Smooth muscle cell (in vitro differentiated cells): Measurements from ENCODE around the gene CAMKK1. TPM values are rescaled to one million over a fixed set of nuclear protein-coding genes. Genes with fewer than 3 reads are reported as not detected.

Source experiments
- DNase-seq: peaks from one replicate; lab custom pipeline; 2025; ENCODE audit not compliant: unreplicated experiment; lab: John Stamatoyannopoulos, UW
- H2AFZ ChIP-seq: fragments of 200-600 bp; sonication (generic); 2 replicates; pipeline ENCODE4 v1.6.0; 2016; ENCODE audit warnings: antibody characterized with exemption, low read depth, mild to moderate bottlenecking
- H3F3A ChIP-seq: fragments of 200-600 bp; sonication (generic); 2 replicates; pipeline ENCODE4 v1.6.0; 2017; ENCODE audit warnings: antibody characterized with exemption, low read depth
- H3K27ac ChIP-seq: fragments of 200-600 bp; sonication (generic); 2 replicates; pipeline ENCODE4 v1.5.1; 2016; ENCODE audit warnings: low read depth, mild to moderate bottlenecking
- H3K27me3 ChIP-seq: fragments of 200-600 bp; sonication (generic); 2 replicates; pipeline ENCODE4 v1.6.1; 2016; ENCODE audit warnings: low read depth, mild to moderate bottlenecking
- H3K36me3 ChIP-seq: fragments of 200-600 bp; sonication (generic); 2 replicates; pipeline ENCODE4 v1.5.1; 2016; ENCODE audit warnings: low read depth
- H3K4me1 ChIP-seq: fragments of 200-600 bp; sonication (generic); 2 replicates; pipeline ENCODE4 v1.5.1; 2016; ENCODE audit warnings: low read depth
- H3K4me2 ChIP-seq: fragments of 200-600 bp; sonication (generic); 2 replicates; pipeline ENCODE4 v1.6.0; 2016; ENCODE audit warnings: mild to moderate bottlenecking
- H3K4me3 ChIP-seq: fragments of 200-600 bp; sonication (generic); 2 replicates; pipeline ENCODE4 v1.5.1; 2016; ENCODE audit warnings: mild to moderate bottlenecking
- H3K79me2 ChIP-seq: fragments of 200-600 bp; sonication (generic); 2 replicates; pipeline ENCODE4 v1.6.0; 2016; ENCODE audit warnings: low read depth, mild to moderate bottlenecking
- H3K9ac ChIP-seq: fragments of 200-600 bp; sonication (generic); 2 replicates; pipeline ENCODE4 v1.6.0; 2016; ENCODE audit warnings: low read depth
- H3K9me3 ChIP-seq: fragments of 200-600 bp; sonication (generic); replicated peaks from 2 replicates; pipeline ENCODE4 v1.5.1; 2016; ENCODE audit warnings: low read depth
- H4K20me1 ChIP-seq: fragments of 200-600 bp; sonication (generic); 2 replicates; pipeline ENCODE4 v1.6.0; 2016; ENCODE audit warnings: low read depth
- CTCF ChIP-seq: fragments of 200-600 bp; sonication (generic); IDR thresholded peaks from 2 replicates; pipeline ENCODE4 v1.5.1; 2017; ENCODE audit warnings: borderline replicate concordance, mild to moderate bottlenecking, antibody characterized with exemption; ENCODE audit not compliant: insufficient read depth, poor library complexity, severe bottlenecking
- WGBS: methylation state at CpG from one replicate; pipeline ENCODE4 v1.1.7; 2016; ENCODE audit warnings: low lambda C conversion rate; 5-methylcytosine and 5-hydroxymethylcytosine counted together
- polyA plus RNA-seq: library from polyadenylated mRNA; unstranded; fragments of >200 nt; fragmentation: Nextera tagmentation; extraction: Ambion mirVana; gene quantifications from 2 replicates; pipeline ENCODE4 v1.2.1, GENCODE V29; 2016
- total RNA-seq: library from RNA; depleted of rRNA; stranded (reverse); fragments of >200 nt; gene quantifications from 2 replicates; pipeline ENCODE4 v1.2.3, GENCODE V29; 2014

Gene CAMKK1
- total and polyA plus RNA-seq, 2 experiments from 2014 or later: 8.1 to 8.8 TPM

- H3K4me1 ChIP-seq: no peaks in the 10 kb centered on the region
- TF ChIP-seq CTCF: no peak
- no peak overlapping the region for H3K27ac ChIP-seq
- no peak for DNase-seq
- no peak overlapping the region for H3K4me2 ChIP-seq
- H3K9me3 ChIP-seq: no peaks in the 10 kb centered on the region
- no peaks in the 10 kb centered on the region for H3K79me2 ChIP-seq
- H3K36me3 ChIP-seq: no peaks in the 10 kb centered on the region
- H3K27me3 ChIP-seq: no peaks in the 10 kb centered on the region
- no peak overlapping the region for H2AFZ ChIP-seq
- no peaks in the 10 kb centered on the region for H3F3A ChIP-seq
- no peaks in the 10 kb centered on the region for H4K20me1 ChIP-seq
- H3K9ac ChIP-seq: no peak overlapping the region
- 84% methylated on average over 21 of the region's 25 CpGs for WGBS
- H3K4me3 ChIP-seq: no peak overlapping the region
Observed at GRCh38 chr17:3903051-3903825, 10.4 kb upstream of the CAMKK1 start.

- Histone ChIP-seq H3K9ac (no peak overlapping the region), H3K4me1 (no peaks in the 10 kb centered on the region), H3K4me2 (no peak overlapping the region), H3K36me3 (no peaks in the 10 kb centered on the region), H3K9me3 (no peaks in the 10 kb centered on the region), H3K27ac (no peak overlapping the region), H3K4me3 (no peak overlapping the region), H3K79me2 (no peaks in the 10 kb centered on the region), H3K27me3 (no peaks in the 10 kb centered on the region), H3F3A (no peaks in the 10 kb centered on the region), H2AFZ (no peak overlapping the region), H4K20me1 (no peaks in the 10 kb centered on the region)
- no peak for DNase-seq
- WGBS: 89% methylated on average over 6 of the region's 6 CpGs
- no peak for TF ChIP-seq CTCF
Observed at GRCh38 chr17:3900646-3901045, 7.8 kb upstream of the CAMKK1 start.

- Histone ChIP-seq H3K9ac (no peak overlapping the region), H2AFZ (no peak overlapping the region), H3K4me2 (no peak overlapping the region), H3K36me3 (no peaks in the 10 kb centered on the region), H3K79me2 (no peaks in the 10 kb centered on the region), H3K4me3 (no peak overlapping the region), H3K27ac (no peak overlapping the region), H3K4me1 (peaks cover 4% of the 10 kb centered on the region), H3F3A (peaks cover 7% of the 10 kb centered on the region), H3K9me3 (no peaks in the 10 kb centered on the region), H4K20me1 (no peaks in the 10 kb centered on the region), H3K27me3 (no peaks in the 10 kb centered on the region)
- TF ChIP-seq CTCF: no peak
- WGBS: 96% methylated on average over 12 of the region's 12 CpGs
- DNase-seq: no peak
Observed at GRCh38 chr17:3897731-3898130, 4.9 kb upstream of the CAMKK1 start.

- no peak overlapping the region for H3K27ac ChIP-seq
- no peaks in the 10 kb centered on the region for H3K79me2 ChIP-seq
- H3K4me3 ChIP-seq: no peak overlapping the region
- H3F3A ChIP-seq: peaks cover 7% of the 10 kb centered on the region
- no peaks in the 10 kb centered on the region for H4K20me1 ChIP-seq
- peaks cover 4% of the 10 kb centered on the region for H3K4me1 ChIP-seq
- H3K9me3 ChIP-seq: no peaks in the 10 kb centered on the region
- H3K27me3 ChIP-seq: no peaks in the 10 kb centered on the region
- no peak overlapping the region for H2AFZ ChIP-seq
- TF ChIP-seq CTCF: no peak
- H3K9ac ChIP-seq: no peak overlapping the region
- no peak for DNase-seq
- H3K36me3 ChIP-seq: no peaks in the 10 kb centered on the region
- 97% methylated on average over 6 of the region's 6 CpGs for WGBS
- no peak overlapping the region for H3K4me2 ChIP-seq
Observed at GRCh38 chr17:3896968-3897235, 4.0 kb upstream of the CAMKK1 start.
